Measurements from ENCODE around the gene FAM9B.
"Not testable (repeated sequence)": the region's sequence is repeated elsewhere in the genome, so short reads cannot be mapped to it uniquely, and the experiment has no call there.

Gene FAM9B

GRCh38 chrX:9033989-9034388 lies at the start of gene FAM9B:
FAM9B (minus strand) TSS chrX:9034127; CDS start chrX:9032986, 1,141 bp downstream.
- DNase-seq = no peak

GRCh38 chrX:9081271-9081670 lies 47.3 kb upstream of the FAM9B start:
- DNase-seq = no peak

- no peak for DNase-seq
Observed at GRCh38 chrX:9074326-9074725, 40.4 kb upstream of the FAM9B start.

GRCh38 chrX:9072281-9072680 lies 38.4 kb upstream of the FAM9B start:
- no peak for DNase-seq

GRCh38 chrX:9071031-9071650 lies 37.2 kb upstream of the FAM9B start:
- no peak for DNase-seq

GRCh38 chrX:9069573-9069972 lies 35.6 kb upstream of the FAM9B start:
- no peak for DNase-seq

- no peak for DNase-seq
Observed at GRCh38 chrX:9064694-9065093, 30.8 kb upstream of the FAM9B start.

GRCh38 chrX:9062641-9063040 lies 28.7 kb upstream of the FAM9B start:
- DNase-seq = no peak

- DNase-seq = no peak
Observed at GRCh38 chrX:9055354-9055753, 21.4 kb upstream of the FAM9B start.

- DNase-seq = no peak
Observed at GRCh38 chrX:9052081-9052480, 18.2 kb upstream of the FAM9B start.

GRCh38 chrX:9050331-9050730 lies 16.4 kb upstream of the FAM9B start:
- no peak for DNase-seq

- DNase-seq = no peak
Observed at GRCh38 chrX:9048801-9049200, 14.9 kb upstream of the FAM9B start.

- no peak for DNase-seq
Observed at GRCh38 chrX:9038244-9038643, 4.3 kb upstream of the FAM9B start.

- DNase-seq = no peak
Observed at GRCh38 chrX:9037296-9037695, 3.4 kb upstream of the FAM9B start.

- no peak for DNase-seq
Observed at GRCh38 chrX:9033586-9033985, 341 bp downstream of the FAM9B start.

GRCh38 chrX:9033179-9033578 lies 748 bp downstream of the FAM9B start:
- no peak for DNase-seq

- no peak for DNase-seq
Observed at GRCh38 chrX:9023293-9023692, 10.6 kb downstream of the FAM9B start.

GRCh38 chrX:9019151-9019550 lies 14.8 kb downstream of the FAM9B start:
- no peak for DNase-seq

GRCh38 chrX:9018332-9018731 lies 15.6 kb downstream of the FAM9B start:
- DNase-seq = not testable (repeated sequence)

GRCh38 chrX:9003041-9003440 lies 30.9 kb downstream of the FAM9B start:
- DNase-seq = no peak

GRCh38 chrX:8988446-8988845 lies 45.5 kb downstream of the FAM9B start:
- peak; percentile 4 for DNase-seq

- DNase-seq = peak; percentile 39
Observed at GRCh38 chrX:8987672-8988250, 46.2 kb downstream of the FAM9B start.

GRCh38 chrX:8984231-8984630 lies 49.7 kb downstream of the FAM9B start:
- no peak for DNase-seq

GRCh38 chrX:8981723-8982122 lies 52.2 kb downstream of the FAM9B start:
- DNase-seq = no peak

- no peak for DNase-seq
Observed at GRCh38 chrX:8980756-8981155, 53.2 kb downstream of the FAM9B start.

Measured in activated CD4-positive, alpha-beta T cell treated with anti-CD3 and anti-CD28 coated beads, Interleukin-2, amount 50 U/mL, for 1 hour (primary cell).